IPS-15b (cell line): ENCODE measurements around the gene DPH3.

ENCODE experiments used
- H3K27me3 ChIP-seq: one replicate; pipeline ENCODE4 v1.6.1; 2013; ENCODE audit warnings: low read length; ENCODE audit not compliant: control insufficient read depth, insufficient read depth
- H3K36me3 ChIP-seq: one replicate; pipeline ENCODE4 v1.6.1; 2013; ENCODE audit warnings: low read length; ENCODE audit not compliant: control insufficient read depth, insufficient read depth
- H3K4me1 ChIP-seq: one replicate; pipeline ENCODE4 v1.6.1; 2013; ENCODE audit warnings: mild to moderate bottlenecking, low read length; ENCODE audit not compliant: control insufficient read depth, insufficient read depth
- H3K4me3 ChIP-seq: one replicate; pipeline ENCODE4 v1.5.1; 2013; ENCODE audit warnings: low read depth, low read length
- H3K9ac ChIP-seq: one replicate; pipeline ENCODE4 v1.6.1; 2013; ENCODE audit warnings: low read depth, mild to moderate bottlenecking, low read length
- H3K9me3 ChIP-seq: one replicate; pipeline ENCODE4 v1.6.1; 2013; ENCODE audit warnings: mild to moderate bottlenecking, low read length; ENCODE audit not compliant: control insufficient read depth, insufficient read depth

DPH3 gene

DNA sequence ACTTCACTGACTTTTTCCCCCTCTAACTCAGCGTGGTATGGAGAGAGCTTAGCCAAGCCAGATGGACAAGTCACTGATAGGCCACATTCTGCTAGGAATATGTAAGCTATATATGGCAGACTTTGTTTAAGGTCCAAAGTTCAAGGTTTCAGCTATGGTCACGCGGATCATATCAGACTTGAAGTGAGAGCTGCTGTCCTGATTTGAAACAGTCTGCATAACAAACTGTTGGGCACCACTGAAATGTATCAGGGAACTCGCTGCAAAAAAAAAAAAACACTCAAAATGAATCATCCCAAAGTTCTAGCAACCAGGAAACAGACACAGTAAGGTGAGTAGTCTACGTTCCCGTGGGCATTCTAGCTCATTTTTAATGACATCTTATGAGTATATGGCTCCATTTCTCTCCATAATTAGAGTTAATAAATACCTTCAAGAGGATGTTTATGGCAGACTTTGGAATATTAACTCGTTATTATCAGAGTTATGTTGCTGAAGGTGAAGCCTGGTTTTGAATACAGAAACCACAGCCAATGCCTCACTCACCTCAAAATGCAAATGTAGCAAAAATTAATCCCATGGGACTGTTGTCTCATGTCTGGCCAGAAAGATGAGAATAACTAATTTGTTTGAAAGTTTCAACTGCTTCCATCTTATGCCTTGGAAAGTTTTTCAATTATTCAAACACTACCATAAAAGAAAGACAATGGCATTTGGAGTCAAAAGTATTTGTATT, 12.3 kb downstream of the DPH3 start:
- H3K9me3 ChIP-seq: no peaks in the 10 kb centered on the region

DNA sequence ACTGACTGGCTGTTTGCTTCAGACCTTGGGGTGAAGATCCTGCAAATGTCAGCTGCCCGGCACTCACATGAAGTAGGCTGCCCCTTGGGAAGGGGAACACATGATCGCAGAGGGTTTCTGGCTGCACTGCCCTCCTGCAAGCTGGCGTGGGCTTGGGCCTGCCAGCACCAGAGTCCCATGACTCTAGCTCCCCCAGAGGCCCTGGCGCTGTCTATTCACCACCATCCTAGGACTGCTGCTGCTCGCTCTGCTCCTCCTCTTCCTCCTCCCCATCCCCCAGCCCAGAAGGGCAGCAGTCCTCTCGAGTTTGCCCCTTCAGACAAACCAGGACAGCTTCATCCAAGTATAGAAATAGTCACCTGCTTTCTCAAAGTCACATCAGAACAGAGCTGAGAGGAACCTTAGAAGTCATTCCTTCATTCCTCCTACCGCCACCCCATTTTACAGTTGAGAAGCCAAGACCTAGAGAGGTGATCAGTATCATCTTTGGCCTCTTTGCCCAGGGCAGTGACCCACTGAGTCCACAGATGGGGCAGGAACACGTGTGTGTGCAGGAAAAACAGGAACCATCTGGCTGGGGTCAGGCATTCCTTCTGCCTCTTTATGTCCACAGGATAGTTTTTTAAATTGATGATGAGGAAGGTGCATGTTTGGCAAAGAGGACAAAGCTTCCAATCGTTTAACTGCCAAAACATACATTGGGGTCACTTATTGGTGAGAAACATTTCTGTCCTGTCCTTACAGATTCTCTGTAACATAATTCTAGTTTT, 13.2 kb downstream of the DPH3 start:
- Histone ChIP-seq H3K36me3 (no peaks in the 10 kb centered on the region), H3K9ac (no peak overlapping the region), H3K4me3 (no peak overlapping the region), H3K27me3 (no peaks in the 10 kb centered on the region), H3K4me1 (peaks cover 2% of the 10 kb centered on the region), H3K9me3 (no peaks in the 10 kb centered on the region)

More for the DNA sequence above, 12.3 kb downstream of the DPH3 start:
- no peaks in the 10 kb centered on the region for H3K27me3 ChIP-seq
- no peak overlapping the region for H3K9ac ChIP-seq
- no peak overlapping the region for H3K4me3 ChIP-seq
- H3K36me3 ChIP-seq: no peaks in the 10 kb centered on the region
- peaks cover 2% of the 10 kb centered on the region for H3K4me1 ChIP-seq

DNA sequence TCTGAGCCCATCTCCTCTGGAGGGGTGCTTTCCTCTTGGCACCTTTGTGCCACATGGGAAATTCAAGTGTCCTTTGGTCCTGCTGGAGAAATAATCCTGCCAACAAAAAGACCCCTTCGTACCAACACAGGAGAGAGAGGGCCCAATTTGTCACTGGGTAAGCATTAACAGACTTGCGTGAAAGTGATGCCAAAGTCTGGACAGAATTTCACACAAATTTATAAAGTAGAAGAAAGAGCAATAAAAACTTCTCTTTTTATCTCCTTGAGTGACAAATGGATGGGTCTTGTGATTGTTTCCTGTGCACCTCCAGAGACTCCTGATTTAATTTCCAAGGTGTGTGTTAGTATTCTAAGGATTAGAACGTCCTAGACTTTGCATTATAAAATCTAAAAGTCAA, 14.9 kb downstream of the DPH3 start:
- Histone ChIP-seq H3K9ac (no peak overlapping the region), H3K36me3 (no peaks in the 10 kb centered on the region), H3K4me3 (no peak overlapping the region), H3K9me3 (no peaks in the 10 kb centered on the region), H3K4me1 (peaks cover 2% of the 10 kb centered on the region), H3K27me3 (no peaks in the 10 kb centered on the region)

DNA sequence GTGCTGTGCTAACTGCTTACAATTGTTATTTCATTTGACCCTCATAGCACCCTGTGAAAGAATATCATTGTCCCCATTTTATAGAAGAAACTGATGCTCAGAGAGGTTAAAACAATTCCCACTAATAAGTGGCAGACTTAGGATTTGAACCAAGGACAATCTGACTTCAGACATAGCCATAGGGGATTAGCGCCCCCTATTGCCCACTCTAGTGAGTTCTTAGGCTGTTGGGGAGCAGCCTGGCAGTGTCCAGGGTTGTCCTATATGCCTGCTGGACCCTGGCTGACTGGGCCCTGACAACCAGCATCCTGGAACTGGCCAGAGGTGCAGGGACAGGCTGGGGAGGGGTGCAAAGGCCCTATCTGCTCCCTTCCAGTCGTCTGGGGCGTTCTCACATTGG, 15.4 kb downstream of the DPH3 start:
- H3K4me3 ChIP-seq: no peak overlapping the region
- no peaks in the 10 kb centered on the region for H3K9me3 ChIP-seq
- H3K9ac ChIP-seq: no peak overlapping the region
- no peaks in the 10 kb centered on the region for H3K36me3 ChIP-seq
- H3K27me3 ChIP-seq: no peaks in the 10 kb centered on the region
- peaks cover 2% of the 10 kb centered on the region for H3K4me1 ChIP-seq

DNA sequence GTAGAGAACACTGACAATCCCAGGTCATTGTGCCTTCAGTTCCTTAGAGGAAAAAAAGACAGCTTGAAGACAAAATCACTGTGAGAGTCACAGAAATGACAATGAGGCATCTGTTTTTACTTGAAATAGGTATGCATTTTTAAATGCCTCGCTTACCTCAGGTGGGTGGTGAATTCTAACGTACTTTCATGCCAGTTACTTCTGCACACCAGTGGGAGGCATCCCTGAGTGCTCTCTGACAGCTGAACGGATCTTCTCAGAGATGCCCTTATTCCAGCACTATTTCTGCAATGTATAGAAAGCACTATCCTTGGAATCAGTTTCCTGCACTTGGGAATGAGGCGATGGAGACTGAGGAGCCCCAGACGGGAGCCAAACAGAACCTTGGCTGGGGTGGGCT, 16.2 kb downstream of the DPH3 start:
- H3K9ac ChIP-seq: no peak overlapping the region
- no peak overlapping the region for H3K4me3 ChIP-seq
- no peaks in the 10 kb centered on the region for H3K27me3 ChIP-seq
- H3K36me3 ChIP-seq: no peaks in the 10 kb centered on the region
- peaks cover 2% of the 10 kb centered on the region for H3K4me1 ChIP-seq
- H3K9me3 ChIP-seq: no peaks in the 10 kb centered on the region

DNA sequence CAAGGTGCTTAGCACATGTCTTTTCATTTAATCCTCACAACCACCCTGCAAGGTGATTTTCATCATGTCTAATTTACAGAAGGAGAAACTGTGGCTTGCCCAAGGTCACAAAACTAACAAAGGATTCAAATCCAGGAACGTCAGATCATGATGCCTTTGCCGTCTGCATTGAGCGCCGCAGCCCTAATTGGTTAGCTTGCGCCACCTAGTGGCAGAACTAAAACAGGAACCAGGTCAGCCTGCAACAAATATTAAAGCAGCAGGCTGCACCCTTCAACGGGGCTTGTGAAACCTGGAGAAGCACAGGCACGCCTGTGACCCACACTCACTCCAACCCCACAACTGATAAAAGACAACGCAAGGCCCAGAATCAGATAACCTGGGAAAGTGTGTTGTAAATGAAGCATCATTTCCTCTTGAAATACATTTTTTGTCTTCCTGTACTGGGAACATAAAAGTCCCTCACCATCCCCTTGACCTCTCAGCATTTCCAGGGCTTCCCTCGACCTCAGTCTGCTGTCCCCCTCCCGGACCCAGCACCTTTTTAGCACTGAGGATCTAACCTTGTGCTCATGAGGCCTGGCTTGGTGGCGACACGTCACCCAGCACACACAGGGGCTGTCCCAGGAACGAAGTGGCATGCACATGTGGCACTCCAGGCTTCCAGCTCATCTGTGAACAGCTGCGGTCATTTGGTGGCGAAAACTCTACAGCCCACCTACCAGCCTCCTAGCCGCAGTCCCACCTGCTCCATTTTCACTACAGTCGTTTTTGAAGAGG, 17.3 kb downstream of the DPH3 start:
- no peaks in the 10 kb centered on the region for H3K27me3 ChIP-seq
- H3K9ac ChIP-seq: no peak overlapping the region
- peaks cover 2% of the 10 kb centered on the region for H3K4me1 ChIP-seq
- H3K4me3 ChIP-seq: no peak overlapping the region
- no peaks in the 10 kb centered on the region for H3K9me3 ChIP-seq
- H3K36me3 ChIP-seq: no peaks in the 10 kb centered on the region

DNA sequence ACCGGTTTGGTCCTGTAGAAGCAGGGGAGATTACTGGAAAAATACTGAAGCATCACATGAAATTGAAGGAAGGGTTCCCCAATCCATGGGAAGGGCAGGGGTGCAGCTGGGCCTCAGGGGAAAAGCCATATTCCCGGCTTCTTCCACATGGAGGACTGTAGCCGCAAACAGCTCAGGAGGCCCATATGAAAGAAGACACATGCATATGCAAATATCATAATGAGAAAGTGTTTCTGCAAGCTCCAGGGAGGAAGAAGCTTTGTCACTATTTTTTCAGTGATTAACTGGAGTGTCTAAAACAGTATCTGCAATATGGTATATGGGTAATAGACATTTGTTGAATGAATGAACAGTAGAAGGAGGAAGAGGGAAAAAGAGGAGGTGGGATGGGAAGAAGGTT, 19.1 kb downstream of the DPH3 start:
- H3K9me3 ChIP-seq: no peaks in the 10 kb centered on the region
- no peak overlapping the region for H3K9ac ChIP-seq
- no peaks in the 10 kb centered on the region for H3K36me3 ChIP-seq
- peaks cover 2% of the 10 kb centered on the region for H3K4me1 ChIP-seq
- no peak overlapping the region for H3K4me3 ChIP-seq
- no peaks in the 10 kb centered on the region for H3K27me3 ChIP-seq

DNA sequence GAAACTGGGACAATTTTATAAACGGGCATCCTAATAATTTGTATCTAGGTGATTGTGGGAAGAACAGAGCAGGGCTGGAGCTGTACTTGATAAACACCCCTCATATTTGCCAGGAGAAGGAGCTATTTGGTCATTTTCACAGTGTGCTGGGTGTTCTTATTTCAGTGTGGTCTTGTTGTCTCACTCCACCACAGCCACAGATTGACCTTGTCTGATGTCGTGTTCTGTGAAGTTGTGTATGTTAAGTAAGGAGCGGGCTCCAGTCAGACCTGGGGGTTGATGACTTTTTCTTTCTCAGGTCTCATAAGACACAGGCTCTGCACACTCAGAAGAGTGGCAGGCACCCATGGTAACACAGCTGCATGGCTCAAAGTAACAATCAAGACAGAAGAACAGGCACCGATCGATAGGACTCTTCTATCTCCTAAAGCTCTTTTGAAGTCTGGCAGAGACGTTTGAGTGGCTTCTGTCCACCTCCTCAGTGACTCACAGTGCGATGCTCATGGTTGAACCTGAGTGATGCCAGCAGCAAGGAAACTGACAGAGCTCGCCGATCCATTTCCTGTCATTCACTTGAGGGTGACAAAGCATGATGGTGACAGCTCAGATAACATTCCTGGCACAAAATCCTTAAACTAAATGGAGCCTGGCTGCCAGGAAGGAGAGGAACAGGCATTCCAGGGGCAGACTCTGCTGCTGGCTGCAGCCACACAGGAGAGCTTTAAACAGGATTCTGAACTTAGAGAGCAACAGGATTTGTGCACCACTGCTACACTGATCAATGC, 20.8 kb downstream of the DPH3 start:
- no peaks in the 10 kb centered on the region for H3K36me3 ChIP-seq
- H3K4me1 ChIP-seq: peaks cover 2% of the 10 kb centered on the region
- H3K4me3 ChIP-seq: no peak overlapping the region
- no peaks in the 10 kb centered on the region for H3K27me3 ChIP-seq
- H3K9me3 ChIP-seq: no peaks in the 10 kb centered on the region
- H3K9ac ChIP-seq: no peak overlapping the region

DNA sequence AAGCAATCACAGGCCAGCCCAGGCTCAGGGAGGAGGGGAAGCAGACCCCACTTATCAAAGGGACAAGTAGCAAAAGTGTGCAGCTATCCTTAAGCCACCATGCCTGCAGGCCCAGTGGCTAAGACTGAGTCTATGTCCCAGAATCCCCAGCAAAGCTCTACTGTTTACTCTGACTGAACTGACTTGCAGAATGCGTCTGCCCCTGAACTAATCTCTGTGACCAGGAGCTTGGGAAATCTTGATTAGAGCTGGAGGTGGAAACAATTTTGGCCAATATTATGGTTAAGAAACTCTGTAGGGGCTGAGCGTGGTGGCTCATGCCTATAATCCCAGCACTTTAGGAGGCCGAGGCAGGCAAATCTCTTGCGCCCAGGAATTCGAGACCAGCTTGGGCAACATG, 22.6 kb downstream of the DPH3 start:
- H3K9ac ChIP-seq: no peak overlapping the region
- H3K4me1 ChIP-seq: no peaks in the 10 kb centered on the region
- no peak overlapping the region for H3K4me3 ChIP-seq
- no peaks in the 10 kb centered on the region for H3K36me3 ChIP-seq
- no peaks in the 10 kb centered on the region for H3K9me3 ChIP-seq
- H3K27me3 ChIP-seq: no peaks in the 10 kb centered on the region

DNA sequence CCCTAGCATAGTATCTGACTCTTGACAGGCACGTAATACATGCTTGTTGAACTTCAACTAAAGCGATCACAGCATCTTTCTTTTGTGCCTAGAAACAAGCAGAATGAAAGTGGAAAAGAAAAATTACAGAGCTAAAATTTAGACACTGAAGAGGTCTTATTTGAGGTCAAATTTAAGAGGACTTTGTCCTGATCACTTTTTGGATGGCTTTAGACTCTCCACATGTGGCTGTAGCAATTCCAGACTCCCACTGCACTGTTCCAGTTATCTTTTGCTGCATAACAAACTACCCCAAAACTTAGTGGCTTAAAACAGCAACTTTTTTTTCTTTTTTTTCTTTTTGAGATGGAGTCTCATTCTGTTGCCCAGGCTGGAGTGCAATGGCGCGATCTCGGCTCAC, 23.5 kb downstream of the DPH3 start:
- Histone ChIP-seq H3K27me3 (no peaks in the 10 kb centered on the region), H3K9ac (no peak overlapping the region), H3K36me3 (no peaks in the 10 kb centered on the region), H3K9me3 (no peaks in the 10 kb centered on the region), H3K4me3 (no peak overlapping the region), H3K4me1 (no peaks in the 10 kb centered on the region)

DNA sequence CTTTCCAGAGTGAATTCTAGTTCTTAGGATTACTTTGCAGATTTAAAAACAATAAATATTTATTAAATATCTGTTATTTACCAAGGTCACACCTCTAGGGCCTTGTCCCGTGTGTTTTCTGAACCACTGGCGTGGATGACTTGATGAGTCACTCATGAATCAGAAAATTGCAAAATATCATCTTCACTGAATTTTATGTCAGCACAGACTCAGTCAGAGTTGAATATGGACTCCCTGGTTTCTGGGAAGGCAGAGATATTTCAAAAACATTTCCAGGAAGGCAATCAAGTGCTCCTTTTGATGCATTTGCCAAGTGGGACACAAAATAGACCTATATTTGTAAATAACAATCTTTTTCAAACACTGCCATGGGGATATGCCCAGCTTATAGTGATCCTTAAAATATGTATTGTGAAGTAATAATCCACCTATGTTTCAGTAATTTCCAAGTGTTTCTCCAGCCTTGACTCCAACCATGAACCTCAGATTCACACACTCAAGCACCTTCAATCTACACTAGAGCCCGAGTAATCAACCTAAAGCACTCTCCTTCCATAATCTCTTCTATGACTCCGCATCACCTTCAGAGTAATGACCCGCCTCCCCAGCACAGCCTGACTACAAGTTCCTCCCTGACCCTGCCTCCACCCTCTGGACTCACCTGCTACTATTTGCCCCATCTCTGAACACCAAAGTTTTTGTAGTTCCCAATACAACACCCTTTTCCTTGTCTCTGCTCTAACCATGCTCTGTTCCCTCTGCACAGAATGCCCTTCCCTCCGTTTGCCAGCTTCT, 24.3 kb downstream of the DPH3 start:
- Histone ChIP-seq H3K9ac (no peak overlapping the region), H3K27me3 (no peaks in the 10 kb centered on the region), H3K4me3 (no peak overlapping the region)

More for the DNA sequence above, 24.3 kb downstream of the DPH3 start:
- no peaks in the 10 kb centered on the region for H3K36me3 ChIP-seq
- H3K9me3 ChIP-seq: no peaks in the 10 kb centered on the region
- no peaks in the 10 kb centered on the region for H3K4me1 ChIP-seq
